Neural progenitor cell (in vitro differentiated cells): ENCODE measurements around the gene INPP5D.

Source experiments
- EZH2 ChIP-seq: fragments of 200-600 bp; sonication (generic); IDR thresholded peaks from 2 replicates; pipeline ENCODE4 v1.6.1; 2017; ENCODE audit warnings: antibody characterized with exemption, mild to moderate bottlenecking, moderate library complexity
- EZH2phosphoT487 ChIP-seq: fragments of 200-600 bp; sonication (generic); IDR thresholded peaks from 2 replicates; pipeline ENCODE4 v1.6.1; 2017; ENCODE audit warnings: antibody characterized with exemption
- TF ChIP-seq, protein P1 (sequence below): fragments of 200-600 bp; sonication (generic); IDR thresholded peaks from 2 replicates; pipeline ENCODE4 v1.5.1; 2017; ENCODE audit warnings: antibody characterized with exemption, mild to moderate bottlenecking

DNA sequence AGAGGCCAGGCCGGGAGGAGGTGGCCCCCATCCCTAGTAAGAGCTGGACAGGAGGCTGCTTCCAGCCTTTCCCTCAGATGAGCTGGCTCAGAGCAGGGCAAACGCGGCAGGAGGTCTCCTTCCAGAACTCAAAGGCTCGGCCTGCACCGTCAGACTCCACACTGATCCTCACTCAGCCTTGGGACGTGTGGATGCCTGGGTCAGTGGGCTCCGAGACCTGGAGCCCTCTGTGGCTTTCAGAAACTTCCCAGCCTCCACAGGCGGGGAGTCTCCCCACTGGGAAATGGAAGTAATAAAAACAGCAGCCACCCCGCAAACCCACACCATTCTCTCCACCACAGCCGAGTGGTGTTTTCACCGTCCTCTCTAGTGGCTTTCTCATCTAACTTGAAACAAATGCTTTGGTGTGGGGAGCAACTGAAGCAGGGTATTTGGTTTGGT is 54.3 kb downstream of the INPP5D start:
- TF ChIP-seq, protein P1, sequence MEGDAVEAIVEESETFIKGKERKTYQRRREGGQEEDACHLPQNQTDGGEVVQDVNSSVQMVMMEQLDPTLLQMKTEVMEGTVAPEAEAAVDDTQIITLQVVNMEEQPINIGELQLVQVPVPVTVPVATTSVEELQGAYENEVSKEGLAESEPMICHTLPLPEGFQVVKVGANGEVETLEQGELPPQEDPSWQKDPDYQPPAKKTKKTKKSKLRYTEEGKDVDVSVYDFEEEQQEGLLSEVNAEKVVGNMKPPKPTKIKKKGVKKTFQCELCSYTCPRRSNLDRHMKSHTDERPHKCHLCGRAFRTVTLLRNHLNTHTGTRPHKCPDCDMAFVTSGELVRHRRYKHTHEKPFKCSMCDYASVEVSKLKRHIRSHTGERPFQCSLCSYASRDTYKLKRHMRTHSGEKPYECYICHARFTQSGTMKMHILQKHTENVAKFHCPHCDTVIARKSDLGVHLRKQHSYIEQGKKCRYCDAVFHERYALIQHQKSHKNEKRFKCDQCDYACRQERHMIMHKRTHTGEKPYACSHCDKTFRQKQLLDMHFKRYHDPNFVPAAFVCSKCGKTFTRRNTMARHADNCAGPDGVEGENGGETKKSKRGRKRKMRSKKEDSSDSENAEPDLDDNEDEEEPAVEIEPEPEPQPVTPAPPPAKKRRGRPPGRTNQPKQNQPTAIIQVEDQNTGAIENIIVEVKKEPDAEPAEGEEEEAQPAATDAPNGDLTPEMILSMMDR = no peak
- TF ChIP-seq EZH2 (no peak), EZH2phosphoT487 (no peak)
